HepG2 (cell line): ENCODE results near the gene CBLN3. TPM values are rescaled to one million over a fixed set of nuclear protein-coding genes. Genes with fewer than 3 reads are reported as not detected.

Experiments
- CEBPB ChIP-seq: IDR thresholded peaks from 2 replicates; pipeline ENCODE4 v1.6.1; 2011; ENCODE audit warnings: low read depth, low read length, improper control_type of control experiment, borderline replicate concordance
- MBNL3 ChIP-seq: fragments of 250-450 bp; sonication (Bioruptor Pico); conservative IDR thresholded peaks from 2 replicates; pipeline ENCODE4 v1.8.0; 2022; ENCODE audit warnings: mild to moderate bottlenecking, inconsistent platforms
- PAF1 ChIP-seq: IDR thresholded peaks from 2 replicates; pipeline ENCODE4 v1.6.1; 2016; ENCODE audit warnings: missing genetic modification reagents, missing compliant biosample characterization
- RFXAP ChIP-seq: sonication (generic); formaldehyde crosslinking; IDR thresholded peaks from 2 replicates; pipeline ENCODE4 v1.4.0; 2020; ENCODE audit warnings: missing genetic modification reagents, borderline replicate concordance
- TMF1 ChIP-seq: sonication (generic); formaldehyde crosslinking; IDR thresholded peaks from 2 replicates; pipeline ENCODE4 v1.8.1; 2022; ENCODE audit warnings: low read depth, missing genetic modification reagents
- ZNF460 ChIP-seq: sonication (generic); formaldehyde crosslinking; IDR thresholded peaks from 2 replicates; pipeline ENCODE4 v1.5.1; 2020; ENCODE audit warnings: missing genetic modification reagents, mild to moderate bottlenecking, borderline replicate concordance
- ZNF747 ChIP-seq: sonication (generic); formaldehyde crosslinking; IDR thresholded peaks from 2 replicates; pipeline ENCODE4 v1.8.1; 2023; ENCODE audit warnings: missing genetic modification reagents, mild to moderate bottlenecking, borderline replicate concordance
- polyA plus RNA-seq, 8 experiments: library from polyadenylated mRNA; depleted of rRNA in 3 of 8; stranded (reverse) in 7 of 8; unstranded in 1 of 8; fragments of >200 nt; fragmentation: Illumina TruSeq in 4 of 8; extraction: Trizol in 4 of 8; gene quantifications; 2 replicates each; pipeline versions ENCODE4 v1.2.1 to v1.2.3, GENCODE V29; 2011 to 2016; ENCODE audit warnings: low read depth in 4 of 8, missing spikeins in 1 of 8, mixed read lengths in 1 of 8; ENCODE audit not compliant: insufficient read depth in 1 of 8
- total RNA-seq, 5 experiments: library from RNA; depleted of rRNA; stranded (reverse); fragments of >200 nt; fragmentation: Illumina TruSeq; extraction: Trizol; gene quantifications; 2 replicates each; pipeline ENCODE4 v1.2.3, GENCODE V29; 2016; ENCODE audit warnings: low read depth in 1 of 5
- TF ChIP-seq, protein P1 (sequence below): sonication (generic); formaldehyde crosslinking; IDR thresholded peaks from 2 replicates; pipeline ENCODE4 v1.4.0; 2020; ENCODE audit warnings: mild to moderate bottlenecking, missing genetic modification reagents, borderline replicate concordance

Gene CBLN3
- total and polyA plus RNA-seq, 2 of the 13 experiments (the other 11 are each of a cell fraction or from before 2014, with no cell fraction given): 0.66 to 0.98 TPM

DNA sequence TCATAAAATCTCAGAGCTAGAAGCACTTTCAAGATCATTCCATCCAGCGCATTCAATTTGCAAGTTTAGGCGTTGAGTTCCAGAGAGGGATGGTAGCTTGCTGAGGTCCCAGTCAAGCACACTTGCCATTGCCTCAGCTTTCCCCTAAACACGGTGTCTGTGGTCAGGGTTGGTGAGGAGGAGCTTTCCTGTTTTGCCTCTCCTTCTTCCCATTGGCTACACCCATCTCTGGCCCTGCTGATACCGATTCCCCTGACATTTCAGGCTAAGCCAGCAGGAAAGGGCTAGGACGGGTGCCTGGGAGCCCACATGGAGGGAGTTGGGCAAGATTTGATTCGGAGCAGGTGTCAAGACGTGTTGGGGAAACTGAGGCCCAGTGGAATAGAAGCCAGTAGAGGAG lies 52.3 kb downstream of the CBLN3 start (continued):
- TF ChIP-seq, protein P1, sequence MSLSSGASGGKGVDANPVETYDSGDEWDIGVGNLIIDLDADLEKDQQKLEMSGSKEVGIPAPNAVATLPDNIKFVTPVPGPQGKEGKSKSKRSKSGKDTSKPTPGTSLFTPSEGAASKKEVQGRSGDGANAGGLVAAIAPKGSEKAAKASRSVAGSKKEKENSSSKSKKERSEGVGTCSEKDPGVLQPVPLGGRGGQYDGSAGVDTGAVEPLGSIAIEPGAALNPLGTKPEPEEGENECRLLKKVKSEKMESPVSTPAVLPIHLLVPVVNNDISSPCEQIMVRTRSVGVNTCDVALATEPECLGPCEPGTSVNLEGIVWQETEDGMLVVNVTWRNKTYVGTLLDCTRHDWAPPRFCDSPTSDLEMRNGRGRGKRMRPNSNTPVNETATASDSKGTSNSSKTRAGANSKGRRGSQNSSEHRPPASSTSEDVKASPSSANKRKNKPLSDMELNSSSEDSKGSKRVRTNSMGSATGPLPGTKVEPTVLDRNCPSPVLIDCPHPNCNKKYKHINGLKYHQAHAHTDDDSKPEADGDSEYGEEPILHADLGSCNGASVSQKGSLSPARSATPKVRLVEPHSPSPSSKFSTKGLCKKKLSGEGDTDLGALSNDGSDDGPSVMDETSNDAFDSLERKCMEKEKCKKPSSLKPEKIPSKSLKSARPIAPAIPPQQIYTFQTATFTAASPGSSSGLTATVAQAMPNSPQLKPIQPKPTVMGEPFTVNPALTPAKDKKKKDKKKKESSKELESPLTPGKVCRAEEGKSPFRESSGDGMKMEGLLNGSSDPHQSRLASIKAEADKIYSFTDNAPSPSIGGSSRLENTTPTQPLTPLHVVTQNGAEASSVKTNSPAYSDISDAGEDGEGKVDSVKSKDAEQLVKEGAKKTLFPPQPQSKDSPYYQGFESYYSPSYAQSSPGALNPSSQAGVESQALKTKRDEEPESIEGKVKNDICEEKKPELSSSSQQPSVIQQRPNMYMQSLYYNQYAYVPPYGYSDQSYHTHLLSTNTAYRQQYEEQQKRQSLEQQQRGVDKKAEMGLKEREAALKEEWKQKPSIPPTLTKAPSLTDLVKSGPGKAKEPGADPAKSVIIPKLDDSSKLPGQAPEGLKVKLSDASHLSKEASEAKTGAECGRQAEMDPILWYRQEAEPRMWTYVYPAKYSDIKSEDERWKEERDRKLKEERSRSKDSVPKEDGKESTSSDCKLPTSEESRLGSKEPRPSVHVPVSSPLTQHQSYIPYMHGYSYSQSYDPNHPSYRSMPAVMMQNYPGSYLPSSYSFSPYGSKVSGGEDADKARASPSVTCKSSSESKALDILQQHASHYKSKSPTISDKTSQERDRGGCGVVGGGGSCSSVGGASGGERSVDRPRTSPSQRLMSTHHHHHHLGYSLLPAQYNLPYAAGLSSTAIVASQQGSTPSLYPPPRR: no peak
- TF ChIP-seq MBNL3 (CRISPR knock-in tag) (no peak), PAF1 (CRISPR knock-in tag) (no peak), ZNF460 (no peak), ZNF747 (no peak), TMF1 (CRISPR knock-in tag) (no peak), RFXAP (CRISPR knock-in tag) (no peak), CEBPB (no peak)
- TF ChIP-seq, all 625 proteins: peak for 0

Other genes starting within 250 kb of the CBLN3 start
- gene IPO4, start 240.9 kb downstream of the CBLN3 start, total RNA-seq (2016; rRNA removed; fragmentation: Illumina TruSeq; extraction: Trizol): 149 and 179 TPM in 2 replicates
- 37.4 and 39.0 TPM in 2 replicates for gene IPO4, start 240.9 kb downstream of the CBLN3 start, polyA plus RNA-seq (2011; rRNA removed)
- 56.4 and 110 TPM in 2 replicates for gene TM9SF1, start 234.2 kb downstream of the CBLN3 start, total RNA-seq (2016; rRNA removed; fragmentation: Illumina TruSeq; extraction: Trizol)
- gene TM9SF1, start 234.2 kb downstream of the CBLN3 start, polyA plus RNA-seq (2011; rRNA removed): 83.2 and 85.1 TPM in 2 replicates
- gene TSSK4, start 224.0 kb downstream of the CBLN3 start, total RNA-seq (2016; rRNA removed; fragmentation: Illumina TruSeq; extraction: Trizol): 0.44 TPM in 1 of 2 replicates, not detected in the other
- 0.08 and 0.14 TPM in 2 replicates for gene TSSK4, start 224.0 kb downstream of the CBLN3 start, polyA plus RNA-seq (2011; rRNA removed)
- 113 and 140 TPM in 2 replicates for gene CHMP4A, start 216.2 kb downstream of the CBLN3 start, total RNA-seq (2016; rRNA removed; fragmentation: Illumina TruSeq; extraction: Trizol)
- 80.8 and 83.6 TPM in 2 replicates for gene CHMP4A, start 216.2 kb downstream of the CBLN3 start, polyA plus RNA-seq (2011; rRNA removed)
- 48.7 and 66.0 TPM in 2 replicates for gene MDP1, start 213.6 kb downstream of the CBLN3 start, total RNA-seq (2016; rRNA removed; fragmentation: Illumina TruSeq; extraction: Trizol)
- 38.2 and 44.1 TPM in 2 replicates for gene MDP1, start 213.6 kb downstream of the CBLN3 start, polyA plus RNA-seq (2011; rRNA removed)
- 713 and 818 TPM in 2 replicates for gene NEDD8, start 197.3 kb downstream of the CBLN3 start, total RNA-seq (2016; rRNA removed; fragmentation: Illumina TruSeq; extraction: Trizol)
- 473 and 535 TPM in 2 replicates for gene NEDD8, start 197.3 kb downstream of the CBLN3 start, polyA plus RNA-seq (2011; rRNA removed)
- gene GMPR2, start 196.7 kb downstream of the CBLN3 start, total RNA-seq (2016; rRNA removed; fragmentation: Illumina TruSeq; extraction: Trizol): 273 and 345 TPM in 2 replicates
- gene GMPR2, start 196.7 kb downstream of the CBLN3 start, polyA plus RNA-seq (2011; rRNA removed): 185 and 210 TPM in 2 replicates
- 73.5 and 73.7 TPM in 2 replicates for gene TINF2, start 187.0 kb downstream of the CBLN3 start, total RNA-seq (2016; rRNA removed; fragmentation: Illumina TruSeq; extraction: Trizol)
- gene TINF2, start 187.0 kb downstream of the CBLN3 start, polyA plus RNA-seq (2011; rRNA removed): 52.0 and 59.8 TPM in 2 replicates
- gene TGM1, start 166.5 kb downstream of the CBLN3 start, total RNA-seq (2016; rRNA removed; fragmentation: Illumina TruSeq; extraction: Trizol): 1.9 and 3.2 TPM in 2 replicates
- gene TGM1, start 166.5 kb downstream of the CBLN3 start, polyA plus RNA-seq (2011; rRNA removed): 9.5 and 10.6 TPM in 2 replicates
- gene RABGGTA, start 158.1 kb downstream of the CBLN3 start, total RNA-seq (2016; rRNA removed; fragmentation: Illumina TruSeq; extraction: Trizol): 31.2 and 57.9 TPM in 2 replicates
- gene RABGGTA, start 158.1 kb downstream of the CBLN3 start, polyA plus RNA-seq (2011; rRNA removed): 90.8 and 111 TPM in 2 replicates
- 46.3 and 60.8 TPM in 2 replicates for gene DHRS1, start 129.9 kb downstream of the CBLN3 start, total RNA-seq (2016; rRNA removed; fragmentation: Illumina TruSeq; extraction: Trizol)
- gene DHRS1, start 129.9 kb downstream of the CBLN3 start, polyA plus RNA-seq (2011; rRNA removed): 49.8 and 52.2 TPM in 2 replicates
- 61.6 and 64.5 TPM in 2 replicates for gene NOP9, start 129.8 kb downstream of the CBLN3 start, total RNA-seq (2016; rRNA removed; fragmentation: Illumina TruSeq; extraction: Trizol)
- 24.5 and 33.8 TPM in 2 replicates for gene NOP9, start 129.8 kb downstream of the CBLN3 start, polyA plus RNA-seq (2011; rRNA removed)
- gene CIDEB, start 121.7 kb downstream of the CBLN3 start, total RNA-seq (2016; rRNA removed; fragmentation: Illumina TruSeq; extraction: Trizol): 22.4 and 35.8 TPM in 2 replicates
- gene CIDEB, start 121.7 kb downstream of the CBLN3 start, polyA plus RNA-seq (2011; rRNA removed): 110 and 143 TPM in 2 replicates
- 1.4 and 6.9 TPM in 2 replicates for gene LTB4R2, start 119.5 kb downstream of the CBLN3 start, total RNA-seq (2016; rRNA removed; fragmentation: Illumina TruSeq; extraction: Trizol)
- gene LTB4R2, start 119.5 kb downstream of the CBLN3 start, polyA plus RNA-seq (2011; rRNA removed): 3.9 and 6.1 TPM in 2 replicates
- 1.00 and 3.2 TPM in 2 replicates for gene LTB4R, start 118.2 kb downstream of the CBLN3 start, total RNA-seq (2016; rRNA removed; fragmentation: Illumina TruSeq; extraction: Trizol)
- gene LTB4R, start 118.2 kb downstream of the CBLN3 start, polyA plus RNA-seq (2011; rRNA removed): 8.2 and 12.4 TPM in 2 replicates
- not detected in 2 replicates for gene ADCY4, start 94.6 kb downstream of the CBLN3 start, total RNA-seq (2016; rRNA removed; fragmentation: Illumina TruSeq; extraction: Trizol)
- 0.03 TPM in 1 of 2 replicates, not detected in the other for gene ADCY4, start 94.6 kb downstream of the CBLN3 start, polyA plus RNA-seq (2011; rRNA removed)
- gene RIPK3, start 89.7 kb downstream of the CBLN3 start, total RNA-seq (2016; rRNA removed; fragmentation: Illumina TruSeq; extraction: Trizol): not detected in 2 replicates
- not detected in 2 replicates for gene RIPK3, start 89.7 kb downstream of the CBLN3 start, polyA plus RNA-seq (2011; rRNA removed)
- gene NFATC4, start 61.5 kb downstream of the CBLN3 start, total RNA-seq (2016; rRNA removed; fragmentation: Illumina TruSeq; extraction: Trizol): 0.04 TPM in 1 of 2 replicates, not detected in the other
- 0.15 and 0.24 TPM in 2 replicates for gene NFATC4, start 61.5 kb downstream of the CBLN3 start, polyA plus RNA-seq (2011; rRNA removed)
- gene NYNRIN, start 30.7 kb downstream of the CBLN3 start, total RNA-seq (2016; rRNA removed; fragmentation: Illumina TruSeq; extraction: Trizol): 1.1 and 1.3 TPM in 2 replicates
- 0.63 and 0.95 TPM in 2 replicates for gene NYNRIN, start 30.7 kb downstream of the CBLN3 start, polyA plus RNA-seq (2011; rRNA removed)
- gene KHNYN, start 286 bp upstream of the CBLN3 start, total RNA-seq (2016; rRNA removed; fragmentation: Illumina TruSeq; extraction: Trizol): 72.2 and 75.7 TPM in 2 replicates
- 52.8 and 76.4 TPM in 2 replicates for gene KHNYN, start 286 bp upstream of the CBLN3 start, polyA plus RNA-seq (2011; rRNA removed)
- 25.0 and 34.4 TPM in 2 replicates for gene SDR39U1, start 13.1 kb upstream of the CBLN3 start, total RNA-seq (2016; rRNA removed; fragmentation: Illumina TruSeq; extraction: Trizol)
- 129 and 163 TPM in 2 replicates for gene SDR39U1, start 13.1 kb upstream of the CBLN3 start, polyA plus RNA-seq (2011; rRNA removed)
- gene CMA1, start 78.6 kb upstream of the CBLN3 start, total RNA-seq (2016; rRNA removed; fragmentation: Illumina TruSeq; extraction: Trizol): not detected in 2 replicates
- not detected in 2 replicates for gene CMA1, start 78.6 kb upstream of the CBLN3 start, polyA plus RNA-seq (2011; rRNA removed)
- not detected in 2 replicates for gene CTSG, start 146.6 kb upstream of the CBLN3 start, total RNA-seq (2016; rRNA removed; fragmentation: Illumina TruSeq; extraction: Trizol)
- gene CTSG, start 146.6 kb upstream of the CBLN3 start, polyA plus RNA-seq (2011; rRNA removed): not detected in 2 replicates
- not detected in 2 replicates for gene GZMH, start 180.0 kb upstream of the CBLN3 start, total RNA-seq (2016; rRNA removed; fragmentation: Illumina TruSeq; extraction: Trizol)
- gene GZMH, start 180.0 kb upstream of the CBLN3 start, polyA plus RNA-seq (2011; rRNA removed): 0.08 TPM in 1 of 2 replicates, not detected in the other
- gene GZMB, start 204.5 kb upstream of the CBLN3 start, total RNA-seq (2016; rRNA removed; fragmentation: Illumina TruSeq; extraction: Trizol): not detected in 2 replicates
- 0.10 and 0.12 TPM in 2 replicates for gene GZMB, start 204.5 kb upstream of the CBLN3 start, polyA plus RNA-seq (2011; rRNA removed)